ENCODE results near the gene ATP1A1.

Gene ATP1A1

DNA sequence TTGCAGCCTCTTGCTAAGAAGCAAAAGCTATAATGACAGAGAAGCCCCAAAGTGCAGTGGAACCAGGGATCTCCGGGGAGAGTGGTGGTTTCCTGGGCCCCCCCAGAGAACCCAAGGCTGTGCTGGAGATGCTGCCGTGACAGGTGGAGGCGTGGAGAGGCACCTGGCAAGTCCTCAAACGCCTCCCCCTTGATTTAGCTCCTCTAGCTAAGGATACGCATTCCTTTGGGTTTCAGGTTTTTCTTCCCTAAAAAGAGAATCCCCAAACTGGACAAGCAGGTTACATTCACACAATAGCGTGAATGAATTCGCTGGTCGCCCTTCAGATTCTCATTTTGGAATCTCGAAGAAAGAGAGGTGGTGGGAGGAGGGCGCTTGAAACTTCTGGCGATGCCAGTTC, 853 bp upstream of the ATP1A1 start:
- DNase-seq (ENCODE audit: low read depth): no peak

GRCh38 chr1:116373431-116374352, 648 bp downstream of the ATP1A1 start:
- peak; percentile 33 for DNase-seq (ENCODE audit: low read depth)

DNA sequence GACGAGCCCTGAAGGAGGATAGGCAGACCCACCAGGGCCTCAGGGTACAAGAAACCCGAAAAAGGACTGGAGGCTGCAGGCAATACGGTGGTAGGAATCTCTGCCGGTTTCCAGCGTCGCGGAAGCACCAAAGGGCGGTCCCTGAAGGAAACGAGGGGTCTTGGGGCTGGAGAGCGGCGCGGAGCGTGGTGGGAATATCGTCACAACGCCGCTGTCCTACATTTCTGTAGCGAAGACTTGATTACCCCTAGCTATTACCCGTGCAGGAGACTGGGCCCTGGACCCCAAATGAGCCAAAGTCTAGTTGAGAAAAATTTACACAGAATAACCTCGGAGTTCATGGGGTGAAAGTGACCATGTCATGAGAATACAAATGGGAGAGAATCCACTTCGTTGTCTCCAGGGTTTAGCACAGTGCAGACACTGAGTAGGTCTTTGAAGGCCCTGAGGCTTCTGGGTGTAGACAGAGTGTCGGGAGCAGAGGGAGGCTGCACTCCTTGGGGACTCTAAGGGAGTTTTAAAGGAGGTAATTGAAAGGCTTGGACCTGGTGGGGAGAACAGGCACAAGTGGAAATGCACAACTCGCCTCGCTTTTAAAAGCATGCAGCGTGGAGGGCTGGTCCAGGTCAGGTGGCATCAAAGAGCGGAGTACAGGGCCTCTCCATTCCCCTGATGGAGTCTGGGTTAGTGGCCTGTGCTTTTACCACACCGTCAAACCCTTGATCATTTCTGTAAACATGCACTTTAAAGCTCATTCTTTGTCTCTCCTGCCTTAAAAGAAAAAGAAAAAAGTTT, 1.5 kb downstream of the ATP1A1 start:
- no peak for DNase-seq (ENCODE audit: low read depth)

GRCh38 chr1:116375148-116375886, 2.3 kb downstream of the ATP1A1 start:
- DNase-seq (ENCODE audit: low read depth): no peak

DNA sequence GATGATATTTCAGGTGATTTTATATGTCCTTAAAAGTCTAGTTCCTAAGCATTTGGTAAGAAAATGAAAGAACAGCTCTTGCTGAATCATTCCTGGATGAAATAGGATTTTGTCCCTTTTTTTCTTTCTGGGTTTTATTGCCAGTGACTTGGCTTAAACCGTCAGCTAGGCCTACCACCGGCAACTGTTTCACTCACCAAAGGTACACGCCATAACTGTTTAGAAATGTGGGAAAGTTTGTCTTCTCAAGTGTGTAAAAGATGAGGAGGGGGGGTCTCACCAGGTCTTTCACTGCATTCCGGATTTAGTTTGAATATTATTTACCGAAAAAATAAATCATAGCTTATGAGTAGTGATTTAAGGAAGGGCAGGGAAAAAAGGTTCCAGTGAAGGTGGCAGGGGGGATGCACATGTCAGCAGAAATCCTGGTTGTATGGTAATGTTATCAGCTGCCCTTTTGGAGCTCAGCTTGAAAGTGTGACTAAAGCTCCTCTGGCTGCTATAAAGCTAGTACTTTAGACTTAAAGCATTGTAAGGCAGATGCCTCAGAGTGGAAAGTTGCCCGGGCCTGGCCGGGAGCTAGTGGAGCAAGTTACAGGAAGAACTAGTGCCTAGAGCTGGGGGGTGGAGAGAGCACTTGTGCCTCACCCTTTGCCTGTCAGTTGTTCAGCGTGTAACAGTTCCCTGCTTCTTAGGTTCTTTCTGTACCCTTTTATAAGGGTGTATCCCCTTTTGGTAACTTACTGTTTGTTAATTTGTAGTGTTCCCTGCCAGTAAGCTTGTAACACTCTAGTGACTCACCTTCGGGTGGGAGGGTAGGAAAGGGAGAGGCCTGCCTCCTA, 3.1 kb downstream of the ATP1A1 start:
- no peak for DNase-seq (ENCODE audit: low read depth)

- DNase-seq (ENCODE audit: low read depth): no peak
Measured at GRCh38 chr1:116376729-116377086, 3.7 kb downstream of the ATP1A1 start.

GRCh38 chr1:116377541-116378529, 4.8 kb downstream of the ATP1A1 start:
- DNase-seq (ENCODE audit: low read depth): no peak

GRCh38 chr1:116379057-116379630, 6.1 kb downstream of the ATP1A1 start:
- no peak for DNase-seq (ENCODE audit: low read depth)

DNA sequence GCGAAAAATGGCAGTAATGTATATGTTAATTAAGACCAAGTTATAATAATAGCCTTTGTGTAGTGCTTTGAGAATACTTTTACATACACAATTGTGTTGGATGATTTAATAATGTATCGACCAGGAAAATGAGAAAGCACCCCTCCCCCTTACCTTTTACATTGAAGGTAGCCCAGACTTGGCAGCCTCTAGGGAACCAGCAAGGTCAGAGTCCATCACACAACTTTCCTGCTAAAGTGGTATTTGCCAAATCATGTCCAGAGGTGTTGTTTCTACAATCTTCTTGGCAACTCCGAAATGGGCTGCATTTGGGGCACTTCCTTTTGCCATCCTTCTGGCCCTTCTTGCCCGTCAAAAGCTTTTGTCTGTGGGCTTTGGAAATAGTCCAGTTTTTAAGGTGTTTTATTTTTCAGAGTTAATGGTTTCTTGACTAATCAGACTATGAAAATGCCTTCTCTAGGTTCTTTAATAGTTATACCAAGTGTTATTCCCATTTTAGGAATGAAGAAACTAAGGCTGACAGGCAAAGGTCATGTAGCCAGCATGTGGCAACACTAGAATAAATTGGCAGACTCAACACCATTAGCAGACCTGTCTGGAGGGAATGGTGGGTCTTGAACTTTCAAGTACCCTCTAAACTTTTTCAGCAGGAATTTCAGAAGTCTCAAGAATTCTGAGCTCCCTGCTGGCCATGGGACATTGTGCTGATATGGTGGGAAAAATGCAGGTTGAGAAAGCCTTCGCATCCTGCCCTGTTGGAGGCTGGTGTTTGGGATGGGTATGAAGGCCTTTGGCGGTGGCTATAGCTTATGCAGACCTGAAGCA, 6.8 kb downstream of the ATP1A1 start:
- no peak for DNase-seq (ENCODE audit: low read depth)

- DNase-seq (ENCODE audit: low read depth): no peak
Measured at GRCh38 chr1:116380499-116381242, 7.6 kb downstream of the ATP1A1 start.

DNA sequence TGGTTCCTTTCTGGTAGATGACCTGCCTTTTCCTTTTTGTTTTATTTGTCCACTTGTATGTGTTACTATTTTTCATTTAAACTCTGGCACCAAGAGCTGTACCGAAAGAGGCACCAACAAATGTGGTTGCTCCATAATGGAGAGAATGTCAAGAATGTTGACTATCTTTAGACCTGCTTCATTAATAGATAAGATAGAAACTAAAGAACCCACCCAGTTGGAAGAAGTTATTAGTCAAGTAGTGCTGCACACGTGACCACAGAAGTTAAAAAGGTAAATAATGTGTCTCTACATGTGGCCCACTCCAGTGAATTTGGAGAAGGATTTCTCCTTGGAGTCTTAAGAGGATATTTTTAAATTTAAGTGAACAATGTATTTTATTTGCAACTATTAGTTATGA, 9.3 kb downstream of the ATP1A1 start:
- no peak for DNase-seq (ENCODE audit: low read depth)

- no peak for DNase-seq (ENCODE audit: low read depth)
Measured at GRCh38 chr1:116382857-116383483, 9.9 kb downstream of the ATP1A1 start.

- no peak for DNase-seq (ENCODE audit: low read depth)
Measured at GRCh38 chr1:116386042-116386441, 13.0 kb downstream of the ATP1A1 start.

GRCh38 chr1:116387551-116387950, 14.5 kb downstream of the ATP1A1 start:
- no peak for DNase-seq (ENCODE audit: low read depth)

- no peak for DNase-seq (ENCODE audit: low read depth)
Measured at GRCh38 chr1:116388122-116388521, 15.1 kb downstream of the ATP1A1 start.

GRCh38 chr1:116389013-116389412, 16.0 kb downstream of the ATP1A1 start:
- DNase-seq (ENCODE audit: low read depth): no peak

- no peak for DNase-seq (ENCODE audit: low read depth)
Measured at GRCh38 chr1:116389686-116390085, 16.6 kb downstream of the ATP1A1 start.

DNA sequence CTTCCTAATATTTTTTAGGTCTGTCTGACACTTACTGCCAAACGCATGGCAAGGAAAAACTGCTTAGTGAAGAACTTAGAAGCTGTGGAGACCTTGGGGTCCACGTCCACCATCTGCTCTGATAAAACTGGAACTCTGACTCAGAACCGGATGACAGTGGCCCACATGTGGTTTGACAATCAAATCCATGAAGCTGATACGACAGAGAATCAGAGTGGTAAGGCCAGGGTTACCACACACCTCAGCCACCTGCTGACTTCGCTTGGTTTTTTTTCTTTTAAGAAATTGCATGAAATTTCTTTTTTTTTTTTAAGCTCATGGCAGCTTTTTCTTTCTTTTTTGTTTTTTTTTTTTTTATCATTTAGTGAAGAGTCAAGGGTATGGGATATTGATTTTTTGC, 17.2 kb downstream of the ATP1A1 start:
- no peak for DNase-seq (ENCODE audit: low read depth)

Measured in activated T-helper 1 cell treated with Interleukin-2 at 50 U/mL for 16 hours (primary cell).